Measurements from ENCODE around the gene XRRA1.
"Not testable (repeated sequence)": the region's sequence is repeated elsewhere in the genome, so short reads cannot be mapped to it uniquely, and the experiment has no call there.

The XRRA1 gene, protein sequence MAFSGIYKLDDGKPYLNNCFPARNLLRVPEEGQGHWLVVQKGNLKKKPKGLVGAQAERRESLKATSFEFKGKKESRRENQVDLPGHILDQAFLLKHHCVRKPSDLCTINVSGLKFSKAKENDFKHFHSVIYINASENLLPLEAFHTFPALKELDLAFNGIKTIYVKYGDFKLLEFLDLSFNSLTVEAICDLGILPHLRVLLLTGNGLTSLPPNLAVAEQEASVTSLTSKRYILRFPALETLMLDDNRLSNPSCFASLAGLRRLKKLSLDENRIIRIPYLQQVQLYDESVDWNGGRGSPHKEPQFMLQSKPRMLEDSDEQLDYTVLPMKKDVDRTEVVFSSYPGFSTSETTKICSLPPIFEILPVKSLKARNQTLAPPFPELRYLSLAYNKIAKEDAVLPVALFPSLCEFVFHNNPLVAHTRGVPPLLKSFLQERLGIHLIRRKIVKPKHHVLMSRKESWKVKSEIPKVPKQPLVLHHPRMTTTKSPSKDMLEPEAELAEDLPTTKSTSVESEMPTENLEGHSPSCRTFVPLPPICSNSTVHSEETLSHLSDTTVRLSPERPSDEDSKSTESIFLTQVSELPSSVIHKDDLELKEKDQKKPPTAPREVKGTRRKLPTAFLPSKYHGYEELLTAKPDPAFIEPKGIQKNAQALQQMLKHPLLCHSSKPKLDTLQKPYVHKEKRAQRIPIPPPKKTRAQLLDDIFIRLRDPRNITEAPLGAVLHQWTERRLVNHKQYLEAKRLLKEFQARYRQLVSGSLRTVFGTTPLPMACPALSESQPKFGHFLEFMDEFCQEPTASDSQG

DNA sequence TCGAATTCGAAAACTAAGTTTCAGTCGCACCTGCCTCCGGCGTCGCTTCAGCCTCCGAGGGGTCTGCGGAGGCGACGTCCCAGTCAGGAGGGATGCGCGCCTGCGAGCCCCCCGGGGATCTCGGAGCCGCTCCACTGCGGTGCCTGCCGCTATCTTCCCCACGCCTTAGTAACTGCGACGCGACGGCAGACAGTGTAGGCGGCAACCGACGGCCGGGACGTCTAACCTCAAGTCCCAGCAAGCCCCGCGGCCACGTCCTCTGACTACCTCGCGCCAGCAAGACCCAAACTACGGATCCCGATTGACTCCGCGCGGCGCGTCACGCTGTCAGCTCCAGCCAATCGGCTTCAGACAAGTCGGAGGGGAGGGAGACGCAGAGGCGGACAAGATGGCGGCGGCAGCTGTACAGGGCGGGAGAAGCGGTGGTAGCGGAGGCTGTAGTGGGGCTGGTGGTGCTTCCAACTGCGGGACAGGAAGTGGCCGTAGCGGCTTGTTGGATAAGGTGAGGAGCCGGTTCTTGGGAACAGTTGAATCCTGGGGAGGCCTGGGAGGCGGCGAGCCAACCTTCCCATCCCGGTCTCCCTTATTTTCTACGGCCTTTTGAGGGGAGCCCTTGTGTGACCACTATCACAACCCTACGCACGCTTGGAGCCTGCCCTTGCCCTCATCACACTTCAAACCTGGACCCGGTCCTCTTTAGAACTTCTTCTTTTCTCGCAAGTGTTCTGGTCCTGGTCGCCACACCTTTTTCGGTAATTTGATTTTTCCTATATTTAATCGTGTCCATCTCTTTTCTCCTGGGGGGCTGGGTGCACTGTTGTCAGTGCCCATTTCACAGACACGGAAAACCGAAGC, at the start of gene XRRA1, which contains the start of gene SPCS2:
Gene XRRA1, minus strand, starts transcription at position 194 of the 855 bp plus-strand sequence. CDS start 8,213 bp downstream, outside the sequence.
Gene SPCS2, plus strand, starts transcription at position 369 of the 855 bp plus-strand sequence. Its CDS starts 20 bp downstream, at position 389.
- peak; percentile 98 for DNase-seq (ENCODE audit: low read depth)

DNA sequence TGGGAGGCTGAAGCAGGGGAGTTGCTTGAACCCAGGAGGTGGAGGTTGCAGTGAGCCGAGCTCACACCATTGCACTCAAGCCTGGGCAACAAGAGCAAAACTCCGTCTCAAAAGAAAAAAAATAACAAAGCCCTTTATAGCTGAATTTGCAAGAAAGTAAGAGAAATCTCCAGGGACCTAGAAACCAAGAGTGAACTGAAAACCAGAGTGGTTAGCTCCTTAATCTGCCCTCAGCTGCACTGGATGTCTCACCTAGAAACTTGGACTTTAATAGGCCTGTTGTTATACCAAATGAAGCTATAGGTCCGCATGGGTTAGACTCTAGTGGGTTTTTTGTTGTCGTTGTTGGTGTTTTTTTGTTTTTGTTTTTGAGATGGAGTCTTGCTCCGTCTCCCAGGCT, 44.0 kb upstream of the XRRA1 start:
- no peak for DNase-seq (ENCODE audit: low read depth)

DNA sequence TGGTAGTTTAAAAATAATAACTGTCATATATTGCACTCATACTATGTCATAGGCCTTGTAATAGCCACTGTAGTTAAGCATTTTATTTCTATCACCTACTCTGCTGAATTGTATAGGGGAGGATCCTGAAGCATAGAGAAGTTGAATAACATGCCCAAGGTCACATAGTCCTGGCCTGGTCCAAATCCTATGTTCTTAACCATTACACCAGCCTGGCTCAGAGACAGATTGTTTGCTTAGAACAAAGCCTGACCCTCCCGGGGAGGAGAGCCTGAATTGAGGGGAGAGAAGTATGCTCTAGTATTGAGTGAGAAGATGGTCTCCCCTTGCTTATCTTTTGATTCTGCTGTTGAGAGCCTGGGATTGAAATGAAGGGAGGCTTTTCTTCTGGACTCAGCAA, 42.0 kb upstream of the XRRA1 start:
- no peak for DNase-seq (ENCODE audit: low read depth)

DNA sequence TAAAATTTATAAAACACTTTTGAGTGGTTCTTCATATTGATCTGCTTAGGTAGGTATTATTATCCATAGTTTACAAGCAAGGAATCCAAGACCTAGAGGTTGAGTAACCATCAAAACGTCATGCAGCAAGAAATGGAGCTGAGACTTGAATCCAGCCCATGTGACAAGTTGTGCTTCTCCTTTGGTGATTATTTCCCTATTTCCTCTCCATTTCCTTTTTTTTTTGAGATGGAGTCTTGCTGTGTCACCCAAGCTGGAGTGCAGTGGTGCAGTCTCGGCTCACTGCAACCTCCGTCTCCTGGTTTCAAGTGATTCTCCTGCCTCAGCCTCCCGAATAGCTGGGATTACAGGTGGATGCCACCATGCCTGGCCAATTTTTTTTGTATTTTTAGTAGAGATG, 41.3 kb upstream of the XRRA1 start:
- DNase-seq (ENCODE audit: low read depth), result not testable (repeated sequence)

DNA sequence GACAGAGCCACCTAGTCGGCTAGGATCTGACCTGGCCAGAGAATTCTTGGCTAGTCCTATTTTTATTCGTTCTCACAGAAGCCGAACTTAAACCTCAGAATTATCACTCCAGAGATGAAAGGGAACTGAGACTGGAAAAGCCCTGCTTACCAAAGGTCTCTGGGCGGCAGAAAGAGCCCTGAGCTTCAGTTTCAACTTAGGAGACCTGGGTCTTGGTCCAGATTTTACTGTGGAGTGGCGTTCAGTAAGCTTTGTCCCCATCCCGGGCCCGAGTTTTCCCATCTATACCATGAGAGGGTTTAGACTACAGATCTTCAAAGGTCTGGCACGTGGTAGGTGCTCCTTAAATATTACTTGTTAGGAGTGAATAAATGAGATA, 40.4 kb upstream of the XRRA1 start:
- no peak for DNase-seq (ENCODE audit: low read depth)

DNA sequence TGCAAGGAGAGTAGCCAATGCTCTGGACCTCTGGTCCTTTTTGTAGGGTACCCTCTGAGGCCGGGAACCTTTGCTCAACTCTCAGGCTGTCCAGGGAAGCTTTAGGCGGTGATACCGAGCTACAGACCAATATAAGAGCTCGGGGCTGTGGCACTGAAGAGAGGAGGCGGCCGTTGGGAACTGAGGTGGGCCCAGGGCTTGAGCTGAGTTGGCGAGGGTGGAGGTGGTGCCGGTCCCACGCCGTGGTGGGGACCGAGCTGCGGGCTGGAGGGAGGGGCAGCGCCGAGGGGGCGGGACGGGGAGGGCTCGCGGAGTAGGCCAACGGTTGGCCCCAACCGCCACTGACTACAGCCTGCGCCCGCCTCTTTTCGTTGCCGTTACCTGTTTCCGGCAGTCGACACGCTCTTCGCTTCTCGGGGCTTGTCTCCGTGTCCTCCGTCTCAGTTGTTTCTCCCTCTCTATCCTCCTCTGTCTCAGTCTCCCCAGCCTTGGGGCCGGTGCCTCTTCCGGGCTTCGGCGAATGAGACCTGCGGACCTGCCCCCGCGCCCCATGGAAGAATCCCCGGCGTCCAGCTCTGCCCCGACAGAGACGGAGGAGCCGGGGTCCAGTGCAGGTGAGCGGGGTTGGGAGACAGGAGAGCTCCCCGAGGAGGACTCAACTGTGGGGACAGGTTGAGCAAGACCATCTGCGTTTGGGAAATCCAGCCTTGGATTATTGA, 39.8 kb upstream of the XRRA1 start, which contains the start of gene NEU3:
Gene NEU3, plus strand, starts transcription at position 393 of the 719 bp plus-strand sequence. Its CDS starts 128 bp downstream, at position 521.
- DNase-seq (ENCODE audit: low read depth), result peak; percentile 73

DNA sequence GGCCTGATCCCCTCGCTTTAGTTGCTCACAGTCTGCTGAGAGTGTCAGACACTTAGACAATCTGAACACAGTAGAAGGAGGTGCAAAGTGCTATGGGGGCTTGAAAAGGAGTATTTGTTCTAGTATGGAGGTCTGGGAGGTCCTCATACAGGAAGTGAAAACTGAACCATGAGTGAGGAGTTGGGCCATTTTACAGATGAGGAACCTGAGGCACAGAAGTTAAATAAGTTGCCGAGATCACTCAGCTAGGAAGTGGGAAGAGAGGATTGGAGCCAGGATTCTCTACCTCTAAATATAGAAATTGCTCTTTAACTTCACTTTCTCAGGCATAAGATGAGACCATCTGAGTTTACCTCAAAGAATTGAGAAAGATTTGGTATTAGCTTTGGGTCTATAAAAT, 35.8 kb upstream of the XRRA1 start:
- no peak for DNase-seq (ENCODE audit: low read depth)

DNA sequence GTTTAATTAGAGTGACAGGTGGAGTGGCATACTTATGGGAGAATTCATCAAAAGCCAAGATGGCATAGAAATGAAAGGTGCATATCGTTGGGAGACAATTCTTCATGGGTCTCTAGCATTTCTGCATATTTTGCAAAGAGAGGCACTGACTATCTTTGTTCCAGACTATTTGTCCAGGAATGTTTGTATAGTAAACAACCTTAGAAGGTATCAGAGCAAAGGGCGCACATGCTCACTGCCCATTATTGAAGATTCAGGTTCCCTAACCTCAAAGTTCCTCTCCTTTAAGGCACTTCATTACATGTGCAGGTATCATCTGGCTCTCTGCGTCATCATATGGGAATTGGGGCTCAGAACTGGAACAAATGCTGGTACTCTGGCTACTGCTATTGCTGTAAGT, 35.2 kb upstream of the XRRA1 start:
- no peak for DNase-seq (ENCODE audit: low read depth)

DNA sequence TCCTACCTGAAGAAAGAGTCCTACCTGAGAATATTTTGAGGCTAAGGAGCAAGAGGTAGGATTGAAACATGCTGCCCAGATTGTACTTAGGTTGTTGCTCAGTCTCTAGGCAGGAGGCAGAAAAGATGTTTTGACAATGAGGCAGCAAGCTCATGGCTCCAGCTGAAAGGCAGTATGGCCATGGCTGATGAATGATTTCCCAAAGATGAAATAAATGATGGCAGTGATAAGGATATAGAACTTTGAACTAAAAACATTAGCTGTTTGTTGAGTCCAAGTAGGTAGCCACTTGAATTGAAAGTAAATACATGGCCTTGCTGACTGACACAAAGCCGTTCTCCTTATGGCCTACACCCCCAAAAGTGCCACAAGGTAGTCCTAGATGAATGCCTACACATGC, 33.0 kb upstream of the XRRA1 start:
- DNase-seq (ENCODE audit: low read depth), result no peak

DNA sequence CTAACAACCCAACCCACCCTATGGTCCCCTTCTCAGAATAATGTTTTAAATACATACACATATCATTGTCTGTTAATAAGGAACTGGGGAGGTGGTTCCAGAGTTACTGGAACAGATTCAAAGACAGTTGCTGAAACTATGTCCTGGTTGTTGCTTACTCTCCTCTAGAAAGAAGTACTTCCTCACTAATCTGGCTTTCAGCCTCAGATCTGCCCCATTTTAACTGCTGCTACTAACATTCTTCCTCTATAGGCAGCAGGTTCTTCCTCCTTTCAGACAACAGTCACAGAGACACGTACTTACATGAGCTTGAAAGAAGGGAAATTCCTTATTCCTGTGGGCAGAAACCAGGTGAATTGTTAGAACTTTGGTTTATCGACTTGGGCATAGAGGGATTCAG, 31.7 kb upstream of the XRRA1 start:
- DNase-seq (ENCODE audit: low read depth), result no peak

DNA sequence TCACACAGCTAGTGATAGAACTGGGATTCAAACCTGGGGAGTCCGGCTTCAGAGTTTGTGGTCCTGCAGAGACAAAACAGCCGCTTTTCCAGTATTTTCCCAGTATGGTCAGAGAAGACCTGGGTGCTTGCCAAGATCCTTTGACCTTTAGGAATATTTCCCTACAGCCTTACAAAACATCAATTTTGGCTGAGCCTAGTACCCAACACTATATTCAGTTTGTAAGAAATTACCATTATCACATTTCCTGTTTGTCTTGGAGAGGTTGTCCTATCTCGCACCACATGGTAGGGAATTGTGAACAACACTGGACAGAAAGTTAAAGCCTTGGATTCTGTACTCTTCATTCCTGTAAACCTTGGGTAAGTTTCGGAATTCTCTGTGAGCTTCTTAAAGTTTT, 29.1 kb upstream of the XRRA1 start:
- no peak for DNase-seq (ENCODE audit: low read depth)

DNA sequence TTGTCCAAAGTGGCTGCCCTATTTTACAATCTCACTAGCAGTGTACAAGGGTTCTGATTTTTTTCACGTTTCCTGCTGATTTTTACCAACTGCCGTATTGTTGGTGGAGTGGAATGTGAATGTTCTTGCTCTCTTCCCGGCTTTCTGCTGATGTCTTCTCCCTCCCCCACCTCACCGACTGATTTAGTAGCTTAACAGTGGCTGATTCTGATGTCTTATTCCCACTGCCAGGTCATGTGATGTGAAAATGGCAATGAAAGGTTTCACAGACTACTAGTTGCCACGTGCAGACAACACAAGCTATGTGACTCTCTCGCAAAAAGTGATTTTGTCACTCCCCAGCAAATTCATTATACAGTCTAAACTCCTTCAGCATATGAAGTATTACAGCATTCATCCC, 22.5 kb upstream of the XRRA1 start:
- no peak for DNase-seq (ENCODE audit: low read depth)

DNA sequence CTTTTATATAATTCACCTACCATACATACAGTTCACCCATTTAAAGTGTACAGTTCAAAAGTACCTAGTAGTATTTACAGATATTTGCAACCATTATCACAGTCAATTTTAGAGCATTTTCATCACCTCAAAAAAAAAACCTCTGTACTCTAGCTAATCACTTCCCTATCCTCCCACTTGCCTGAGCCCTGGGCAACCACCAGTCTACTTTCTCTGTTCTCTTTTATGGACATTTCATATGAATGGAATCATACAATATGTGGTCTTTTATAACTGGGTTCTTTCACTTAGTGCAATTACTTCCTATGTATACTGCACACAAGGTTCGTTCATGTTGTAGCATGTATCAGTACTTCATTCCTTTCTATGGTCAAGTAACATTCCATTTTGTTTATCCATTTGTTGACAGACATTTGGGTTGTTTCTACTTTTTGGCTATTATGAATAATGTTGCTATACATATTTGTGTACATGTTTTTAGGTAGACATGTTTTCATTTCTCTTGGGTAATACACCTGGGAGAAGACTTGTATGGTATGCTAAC, 22.0 kb upstream of the XRRA1 start:
- no peak for DNase-seq (ENCODE audit: low read depth)

DNA sequence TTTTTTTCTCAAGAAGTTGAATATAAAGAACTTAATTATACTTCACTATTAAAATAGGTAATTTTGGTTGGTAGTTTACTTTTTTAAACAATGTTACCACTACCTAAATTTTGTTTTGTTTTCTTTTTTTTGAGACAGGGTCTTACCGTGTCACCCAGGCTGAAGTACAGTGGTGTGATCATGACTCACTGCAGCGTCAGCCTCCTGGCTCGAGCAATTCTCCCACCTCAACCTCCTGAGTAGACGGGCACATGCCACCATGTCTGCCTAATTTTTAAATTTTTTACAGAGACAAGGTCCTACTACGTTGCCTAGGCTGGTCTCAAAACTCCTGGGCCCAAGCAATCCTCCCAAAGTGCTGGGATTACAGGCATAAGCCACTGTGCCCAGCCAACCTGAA, 17.8 kb upstream of the XRRA1 start:
- DNase-seq (ENCODE audit: low read depth), result no peak

DNA sequence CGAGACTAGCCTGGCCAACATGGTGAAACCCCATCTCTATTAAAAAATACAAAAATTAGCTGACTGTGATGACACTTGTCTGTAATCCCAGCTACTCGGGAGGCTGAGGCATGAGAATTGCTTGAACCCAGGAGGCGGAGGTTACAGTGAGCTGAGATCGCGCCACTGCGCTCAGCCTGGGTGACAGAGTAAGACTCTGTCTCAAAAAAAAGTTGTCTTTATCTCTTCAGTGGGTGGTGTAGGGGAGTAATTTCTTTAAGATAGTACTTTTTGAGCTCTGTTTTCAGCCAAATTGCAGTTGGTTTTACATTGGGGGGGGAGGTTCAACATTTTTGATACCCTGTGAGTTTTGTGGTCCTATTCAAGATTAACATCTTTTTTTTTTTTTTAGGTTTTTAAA, 11.2 kb upstream of the XRRA1 start:
- DNase-seq (ENCODE audit: low read depth), result not testable (repeated sequence)

DNA sequence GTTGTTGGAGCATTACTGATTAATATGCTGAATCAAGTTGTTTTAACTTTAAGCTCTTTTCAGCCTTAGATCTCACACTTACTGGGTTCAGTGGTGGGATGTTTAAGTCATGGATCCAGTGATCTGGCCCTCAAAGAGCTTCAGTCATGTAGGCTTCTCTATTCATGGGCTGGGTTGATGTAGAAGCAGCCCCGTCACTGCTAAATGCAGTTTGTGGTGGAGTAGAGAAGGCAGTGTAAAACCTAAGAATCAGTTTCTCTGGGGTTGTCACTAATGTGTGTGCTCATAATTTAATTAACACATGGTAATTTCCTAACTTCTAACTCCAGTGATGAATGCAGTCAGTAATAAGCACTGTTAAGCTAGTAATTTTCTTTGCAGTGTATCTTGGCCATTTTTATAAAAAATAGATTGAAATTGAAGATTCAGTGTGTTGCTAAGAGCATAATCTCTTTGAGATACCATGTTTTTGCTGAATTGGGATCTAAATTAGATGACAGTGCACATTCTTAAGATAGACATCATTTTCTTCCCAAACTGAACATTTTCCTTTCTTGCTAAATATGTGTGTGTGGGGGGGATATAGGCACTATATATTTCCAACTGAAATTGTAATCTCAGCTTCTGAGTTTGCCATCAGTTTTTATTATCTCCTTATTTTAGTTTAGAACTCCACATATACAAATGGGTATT, 9.2 kb upstream of the XRRA1 start:
- no peak for DNase-seq (ENCODE audit: low read depth)

DNA sequence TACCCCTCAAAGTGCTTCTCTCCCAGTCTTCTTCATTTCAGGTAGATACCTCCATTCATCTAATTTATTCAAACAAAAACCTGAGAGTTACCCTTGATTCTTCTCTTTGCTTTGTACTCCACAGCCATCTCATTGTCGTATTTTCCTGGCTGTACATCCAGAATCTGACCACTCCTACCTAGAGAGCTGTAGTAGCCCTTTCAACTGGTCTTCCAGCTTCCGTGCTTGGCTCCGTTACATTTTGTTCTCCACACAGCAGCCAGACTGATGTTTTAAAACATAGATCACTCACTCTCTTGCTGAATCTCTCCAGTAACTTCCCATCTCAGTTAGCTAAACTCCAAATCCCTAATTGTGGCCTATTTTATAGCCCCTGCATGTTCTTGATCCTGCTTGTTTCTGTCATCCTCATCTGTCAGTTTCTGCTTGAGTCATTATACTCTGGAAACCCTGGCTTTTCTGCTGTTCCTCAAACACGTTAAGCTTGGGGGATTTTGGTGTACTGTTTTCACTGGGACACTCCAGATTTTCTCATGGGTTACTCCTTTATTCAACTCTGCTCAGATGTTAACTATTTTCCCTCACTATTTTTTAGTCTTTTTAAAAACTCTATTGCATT, 7.6 kb upstream of the XRRA1 start:
- no peak for DNase-seq (ENCODE audit: low read depth)

DNA sequence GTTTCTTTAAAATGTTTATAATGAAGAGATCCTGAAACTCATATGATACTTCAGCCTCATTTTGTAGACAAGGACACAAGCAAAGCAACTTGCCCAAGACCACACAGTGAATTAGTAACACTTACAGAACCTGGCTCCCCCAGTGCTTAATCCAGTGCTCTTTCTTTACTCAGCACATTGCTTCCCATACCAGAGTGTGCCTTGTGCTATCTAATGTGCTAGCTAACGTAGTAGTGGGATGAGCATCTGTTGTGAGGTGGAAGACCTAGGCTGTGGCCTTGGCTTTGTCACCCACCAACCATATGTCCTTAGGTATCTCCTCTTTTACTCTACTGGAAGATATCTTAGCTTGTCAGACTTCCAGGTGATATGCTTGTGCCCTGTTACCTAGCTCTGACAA, 5.3 kb upstream of the XRRA1 start:
- DNase-seq (ENCODE audit: low read depth), result no peak

DNA sequence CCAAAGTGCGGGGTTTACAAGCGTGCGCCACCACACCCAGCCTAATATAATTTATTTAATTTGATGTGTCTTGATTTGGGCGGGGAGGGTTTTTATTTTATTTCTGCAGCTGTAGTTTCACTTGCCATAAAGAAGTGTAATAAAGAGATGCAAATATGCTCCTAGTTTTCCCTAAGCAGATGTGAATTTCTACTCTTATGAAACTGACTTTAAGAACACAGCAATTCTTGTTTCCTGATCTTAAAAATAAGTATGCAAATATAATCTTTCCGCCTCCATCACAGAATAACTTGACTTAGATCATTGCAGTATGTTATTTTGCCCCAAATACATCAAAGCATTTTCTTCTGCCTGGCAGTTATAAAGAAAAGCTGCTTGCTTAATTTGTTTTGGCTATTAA, 4.6 kb upstream of the XRRA1 start:
- DNase-seq (ENCODE audit: low read depth), result no peak

DNA sequence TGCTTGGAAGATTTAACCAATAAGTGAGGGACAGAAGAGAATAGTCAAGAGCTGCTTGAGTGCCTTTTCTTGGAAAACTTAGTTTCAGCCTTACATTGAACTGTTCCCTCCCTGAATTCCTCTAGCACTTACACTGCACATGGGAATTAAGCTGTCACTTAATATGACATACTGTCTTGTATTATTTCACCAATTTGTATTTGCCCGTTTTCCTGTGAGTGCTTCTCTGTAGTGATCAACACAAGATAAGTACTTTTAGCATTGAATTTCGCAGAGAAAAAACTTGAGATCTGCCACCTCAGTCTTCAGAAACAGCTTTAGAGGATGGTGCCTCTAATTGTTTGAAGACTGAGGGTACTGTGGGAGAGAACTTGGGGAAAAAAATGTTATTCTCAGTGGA, 3.9 kb upstream of the XRRA1 start:
- DNase-seq (ENCODE audit: low read depth), result no peak
